Gastroesophageal sphincter (tissue), 4 donors: Measurements from ENCODE around the gene EIPR1. TPM values are rescaled to one million over a fixed set of nuclear protein-coding genes. Genes with fewer than 3 reads are reported as not detected.

ENCODE experiments used
- ATAC-seq: fragments of 150-250 bp; one replicate; pipeline ENCODE4 v1.9.1; 2016; ENCODE audit warnings: mild to moderate bottlenecking, moderate library complexity
- H3K27ac ChIP-seq, 4 donors: fragments of 200-600 bp; sonication (generic) in 3 of 4; 1 replicate in 3 of 4; 2 replicates in 1 of 4; pipeline ENCODE4 v1.5.1; 2016 to 2019
- H3K27me3 ChIP-seq: fragments of 200-600 bp; sonication (generic); one replicate; pipeline ENCODE4 v1.5.1; 2019
- H3K36me3 ChIP-seq, 2 donors: fragments of 200-600 bp; sonication (generic); one replicate each; pipeline ENCODE4 v1.5.1; 2019; ENCODE audit warnings: control low read depth in 1 of 2
- H3K4me1 ChIP-seq, 3 donors: fragments of 200-600 bp; sonication (generic); 1 replicate in 2 of 3; 2 replicates in 1 of 3; pipeline ENCODE4 v1.5.1; 2016 to 2019; ENCODE audit warnings: control low read depth in 2 of 3
- H3K4me3 ChIP-seq, 2 donors: fragments of 200-600 bp; sonication (generic); one replicate each; pipeline ENCODE4 v1.5.1; 2019; ENCODE audit warnings: mild to moderate bottlenecking in 1 of 2, moderate library complexity in 1 of 2
- H3K9me3 ChIP-seq, 3 donors: fragments of 200-600 bp; sonication (generic); one replicate each; pipeline ENCODE4 v1.5.1; 2017 to 2019; ENCODE audit warnings: control low read depth in 2 of 3
- CTCF ChIP-seq, 4 experiments: fragments of 200-600 bp in 2 of 4; fragments of 450-650 bp in 2 of 4; sonication (generic) in 1 of 4; IDR thresholded peaks; one replicate each; pipeline ENCODE4 v1.5.1; 2017 to 2019; ENCODE audit warnings: antibody characterized with exemption in 4 of 4, mild to moderate bottlenecking in 2 of 4, moderate library complexity in 2 of 4
- EP300 ChIP-seq: sonication (generic); formaldehyde crosslinking; IDR thresholded peaks from one replicate; pipeline ENCODE4 v1.6.1; 2017; ENCODE audit warnings: antibody characterized with exemption, mild to moderate bottlenecking
- POLR2A ChIP-seq, 2 donors: fragments of 450-650 bp; IDR thresholded peaks; one replicate each; pipeline ENCODE4 v1.6.1; 2017; ENCODE audit warnings: antibody characterized with exemption in 2 of 2, mild to moderate bottlenecking in 2 of 2, moderate library complexity in 1 of 2
- POLR2AphosphoS5 ChIP-seq: sonication (generic); formaldehyde crosslinking; IDR thresholded peaks from one replicate; pipeline ENCODE4 v1.6.1; 2017; ENCODE audit warnings: antibody characterized with exemption
- WGBS, 2 donors: methylation state at CpG; one replicate each; pipeline ENCODE4 v1.1.5; 2018; ENCODE audit warnings: low coverage in 1 of 2; 5-methylcytosine and 5-hydroxymethylcytosine counted together
- total RNA-seq, 4 donors: library from RNA; depleted of rRNA; stranded (reverse); fragments of >200 nt; gene quantifications; one replicate each; pipeline ENCODE4 v1.1.0, GENCODE V29; 2016

Gene EIPR1
- total RNA-seq, 4 donors from 2014 or later: 11.3 to 26.8 (median 22.2) TPM

DNA sequence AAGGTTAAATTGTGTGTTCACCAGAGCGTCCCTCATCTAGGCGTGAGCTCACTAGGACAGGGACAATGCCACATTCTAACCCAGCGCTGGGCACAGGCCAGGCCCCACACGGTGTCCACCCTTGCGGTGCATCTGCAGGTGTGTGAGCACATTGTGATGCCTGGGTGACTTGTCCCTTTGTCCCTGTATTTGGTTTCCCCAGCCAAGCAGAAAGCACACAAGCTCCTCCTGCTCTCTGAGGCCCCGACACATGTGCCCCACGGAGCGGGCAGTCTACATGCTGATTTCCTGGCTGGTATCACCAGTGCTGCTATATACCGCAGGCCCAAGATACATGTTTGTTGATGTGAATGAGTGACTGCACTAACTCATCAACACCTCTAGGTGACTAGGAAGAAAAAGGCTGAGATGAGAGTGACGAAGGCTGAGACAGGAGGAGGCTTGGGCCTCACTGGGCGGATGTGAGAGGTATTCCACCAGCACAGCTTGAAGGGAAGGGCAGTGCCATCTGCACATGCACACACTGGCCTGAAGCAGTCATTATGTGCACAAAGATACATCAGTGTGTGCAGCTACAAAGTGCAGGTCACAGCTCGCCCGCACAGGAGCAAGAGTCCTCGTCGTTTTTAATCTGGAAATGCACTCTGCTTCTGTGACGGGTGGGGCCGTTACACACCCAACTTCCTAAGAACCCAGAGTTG lies 205.9 kb downstream of the EIPR1 start:
- H3K27me3 ChIP-seq: no peaks in the 10 kb centered on the region
- no peak for TF ChIP-seq POLR2A (IDR thresholded peaks at IDR 0.05)
- H3K27ac ChIP-seq: no peak overlapping the region
- no peak overlapping the region for H3K4me3 ChIP-seq
- WGBS, 2 donors: 85 to 89% methylated on average over 10 of the region's 17 CpGs
- peaks cover 0 to 49% of the 10 kb centered on the region in 2 donors for H3K36me3 ChIP-seq
- ATAC-seq: no peak
- no peaks in the 10 kb centered on the region for H3K9me3 ChIP-seq
- no peaks in the 10 kb centered on the region for H3K4me1 ChIP-seq

DNA sequence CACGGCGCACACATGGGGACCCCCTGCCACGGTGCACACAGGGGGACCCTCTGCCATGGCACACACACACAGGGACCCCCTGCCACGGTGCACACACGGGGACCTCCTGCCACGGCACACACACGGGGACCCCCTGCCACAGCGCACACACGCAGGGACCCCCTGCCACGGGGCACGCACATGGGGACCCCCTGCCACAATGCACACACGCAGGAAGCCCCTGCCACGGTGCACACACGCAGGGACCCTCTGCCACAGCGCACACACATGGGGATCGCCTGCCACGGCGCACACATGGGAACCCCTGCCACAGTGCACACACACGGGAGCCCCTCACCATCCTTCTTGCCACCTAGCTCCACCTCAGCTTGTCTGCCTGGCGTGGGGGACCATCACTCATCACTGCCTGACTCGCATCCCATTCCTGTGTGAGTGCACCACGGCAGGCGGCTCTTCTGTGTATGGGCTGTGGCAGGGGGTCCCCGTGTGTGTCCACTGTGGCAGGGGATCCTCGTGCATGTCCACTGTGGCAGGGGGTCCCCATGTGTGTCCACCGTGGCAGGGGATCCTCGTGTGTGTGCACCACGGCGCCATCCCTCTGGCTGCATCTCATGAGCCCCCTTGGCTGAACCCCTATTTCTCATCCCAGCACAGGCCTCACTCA lies 206.7 kb downstream of the EIPR1 start:
- TF ChIP-seq CTCF (IDR thresholded peaks at IDR 0.05) (no peak), POLR2AphosphoS5 (no peak), POLR2A (IDR thresholded peaks at IDR 0.05) (no peak), EP300 (no peak)
- WGBS, 2 donors: 100% methylated on average over 7 of the region's 29 CpGs; no CpG with 5 or more reads in 1 of the 2 donors
- Histone ChIP-seq H3K27me3 (no peaks in the 10 kb centered on the region), H3K27ac (no peak overlapping the region), H3K36me3 (peaks cover 0 to 48% of the 10 kb centered on the region in 2 donors), H3K4me1 (no peaks in the 10 kb centered on the region), H3K4me3 (no peak overlapping the region), H3K9me3 (no peaks in the 10 kb centered on the region)
- no peak for ATAC-seq

DNA sequence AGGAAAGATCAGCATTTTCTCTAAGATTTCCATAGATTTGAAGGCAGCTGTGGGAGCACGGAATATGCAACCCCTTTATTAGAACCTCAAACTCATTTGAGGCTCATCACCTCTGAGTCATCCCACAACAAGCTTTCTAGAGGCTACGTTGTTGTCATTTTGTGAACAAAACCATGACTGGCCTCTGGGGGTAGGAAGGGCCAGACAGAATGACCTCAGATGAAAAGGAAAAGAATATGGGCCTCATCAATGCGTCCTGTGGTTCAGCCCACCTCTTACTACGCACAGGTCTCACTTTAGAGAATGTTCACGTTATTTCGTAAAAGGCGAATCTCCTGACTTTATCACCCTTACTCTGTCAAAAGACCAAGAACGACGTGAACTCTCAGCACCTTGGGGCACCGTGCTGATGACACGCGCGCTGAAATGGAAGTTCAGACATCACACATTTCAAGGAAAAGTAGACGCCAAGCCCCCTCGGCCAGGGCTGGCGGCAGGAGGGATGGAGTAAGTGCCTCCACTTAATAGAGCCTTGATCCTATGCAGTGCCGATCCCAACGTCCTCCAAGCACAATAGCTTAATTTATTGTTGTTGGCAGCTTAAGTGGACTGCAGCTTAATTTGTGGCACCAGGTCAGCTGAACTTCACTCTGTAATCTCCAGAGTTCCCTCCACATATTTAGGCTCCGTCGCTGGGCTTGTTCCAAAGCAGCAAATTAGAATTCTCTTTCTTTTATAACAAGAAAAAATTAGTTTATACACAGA lies 208.3 kb downstream of the EIPR1 start:
- Histone ChIP-seq H3K4me3 (no peak overlapping the region), H3K27ac (no peak overlapping the region), H3K9me3 (peaks cover 0 to 14% (median 0%) of the 10 kb centered on the region in 3 donors), H3K27me3 (no peaks in the 10 kb centered on the region), H3K36me3 (peaks cover 0 to 33% of the 10 kb centered on the region in 2 donors), H3K4me1 (no peaks in the 10 kb centered on the region)
- ATAC-seq: no peak
- TF ChIP-seq POLR2AphosphoS5: no peak
- TF ChIP-seq CTCF (IDR thresholded peaks at IDR 0.05): no peak
- no peak for TF ChIP-seq EP300
- TF ChIP-seq POLR2A (IDR thresholded peaks at IDR 0.05): no peak
- 46 to 66% methylated on average over 4 to 20 of the region's 20 CpGs for WGBS, 2 donors

DNA sequence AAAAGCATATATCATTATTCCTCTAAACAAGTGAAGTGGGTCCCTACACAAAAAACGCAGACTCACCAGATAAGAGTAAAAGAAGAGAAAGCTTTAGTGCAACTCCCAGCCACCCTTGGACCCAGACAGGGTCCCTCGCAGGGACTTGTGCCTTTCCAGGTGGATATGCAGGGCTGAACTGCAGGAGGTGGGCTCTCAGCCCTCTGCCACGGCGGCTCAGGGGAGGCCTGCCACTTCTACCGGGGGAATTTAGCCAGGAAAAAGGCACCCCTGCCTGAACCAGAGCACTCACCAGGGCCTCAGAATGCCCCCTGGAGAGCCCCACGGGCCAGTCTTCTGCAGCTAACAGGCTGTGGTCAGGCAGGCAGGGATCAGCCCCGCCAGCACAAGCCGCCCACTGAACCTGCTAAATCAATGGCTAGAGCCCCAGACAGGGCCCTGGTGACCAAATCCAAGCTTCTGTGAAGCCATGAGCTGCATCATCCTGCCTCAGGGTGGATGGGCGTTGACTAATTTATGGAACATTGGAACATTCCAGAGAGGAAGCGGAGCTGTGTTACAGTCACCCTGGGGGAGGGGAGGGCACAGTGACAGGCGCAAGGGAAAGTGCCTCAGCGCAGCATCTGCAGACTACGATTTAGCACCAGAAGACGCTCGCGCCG lies 209.3 kb downstream of the EIPR1 start:
- WGBS, 2 donors: 63 to 73% methylated on average over 6 to 9 of the region's 17 CpGs
- no peaks in the 10 kb centered on the region for H3K27me3 ChIP-seq
- peaks cover 0 to 28% of the 10 kb centered on the region in 2 donors for H3K36me3 ChIP-seq
- H3K9me3 ChIP-seq: peaks cover 0 to 22% (median 0%) of the 10 kb centered on the region in 3 donors
- no peaks in the 10 kb centered on the region for H3K4me1 ChIP-seq
- ATAC-seq: no peak
- H3K27ac ChIP-seq: no peak overlapping the region
- TF ChIP-seq POLR2AphosphoS5 (no peak), CTCF (IDR thresholded peaks at IDR 0.05) (no peak), EP300 (no peak), POLR2A (IDR thresholded peaks at IDR 0.05) (no peak)
- H3K4me3 ChIP-seq: no peak overlapping the region

DNA sequence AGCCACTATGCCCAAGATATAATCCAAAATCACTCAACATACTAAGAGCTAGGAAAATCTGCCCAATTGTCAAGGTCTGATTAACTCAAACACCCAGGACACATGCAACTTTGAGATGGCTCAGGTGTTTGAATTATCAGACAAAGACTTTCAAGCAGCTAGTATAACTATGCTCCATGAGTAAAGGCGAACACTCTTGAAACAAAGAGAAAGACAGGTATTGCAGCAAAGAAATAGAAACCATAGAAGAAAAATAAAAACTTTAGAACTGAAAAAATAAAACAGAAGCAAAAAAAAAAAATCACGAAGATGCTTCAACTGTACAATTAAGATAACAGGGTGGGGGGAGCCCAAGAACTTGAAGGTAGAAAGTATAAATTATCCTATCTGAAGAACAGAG lies 214.2 kb downstream of the EIPR1 start:
- WGBS, 2 donors: 88 to 89% methylated on average over 2 of the region's 2 CpGs
- TF ChIP-seq POLR2A (IDR thresholded peaks at IDR 0.05) (no peak), EP300 (no peak), POLR2AphosphoS5 (no peak), CTCF (IDR thresholded peaks at IDR 0.05) (no peak)
- peaks cover 0 to 4% of the 10 kb centered on the region in 2 donors for H3K36me3 ChIP-seq
- H3K27me3 ChIP-seq: no peaks in the 10 kb centered on the region
- no peaks in the 10 kb centered on the region for H3K4me1 ChIP-seq
- no peak overlapping the region for H3K4me3 ChIP-seq
- no peak overlapping the region for H3K27ac ChIP-seq
- H3K9me3 ChIP-seq: peaks cover 0 to 39% (median 0%) of the 10 kb centered on the region in 3 donors
- no peak for ATAC-seq
